Natural killer cell (primary cell): ENCODE results near the gene MT1E. TPM values are rescaled to one million over a fixed set of nuclear protein-coding genes. Genes with fewer than 3 reads are reported as not detected.
A peak's percentile ranks its signal among the peaks of the same experiment; 100 is the strongest.

ENCODE experiments used
- ATAC-seq, 3 donors: fragments of 150-1000 bp in 2 of 3; fragments of 200-7000 bp in 1 of 3; cut with Tn5 transposase; 1 replicate in 1 of 3; 2 replicates in 2 of 3; pipeline ENCODE4 v1.10.0; 2021; ENCODE audit warnings: mild to moderate bottlenecking in 2 of 3, moderate library complexity in 2 of 3
- DNase-seq, 2 donors: peaks; one replicate each; pipeline versions ENCODE4 v3.0.0 to v3.0.0-alpha.2; 2013 to 2021; ENCODE audit warnings: mixed read lengths in 1 of 2
- H3K27ac ChIP-seq: one replicate; pipeline ENCODE4 v1.5.1; 2013; ENCODE audit warnings: mild to moderate bottlenecking, low read length
- H3K27me3 ChIP-seq: one replicate; pipeline ENCODE4 v1.6.1; 2013; ENCODE audit warnings: low read length; ENCODE audit not compliant: control insufficient read depth, insufficient read depth
- H3K36me3 ChIP-seq: one replicate; pipeline ENCODE4 v1.6.1; 2013; ENCODE audit warnings: low read length; ENCODE audit not compliant: control insufficient read depth, insufficient read depth
- H3K4me1 ChIP-seq: one replicate; pipeline ENCODE4 v1.6.1; 2013; ENCODE audit warnings: low read length; ENCODE audit not compliant: control insufficient read depth, insufficient read depth
- H3K4me3 ChIP-seq: one replicate; pipeline ENCODE4 v1.5.1; 2013; ENCODE audit warnings: low read length
- H3K9me3 ChIP-seq: one replicate; pipeline ENCODE4 v1.6.1; 2013; ENCODE audit warnings: low read length; ENCODE audit not compliant: control insufficient read depth, insufficient read depth
- H3K27ac Mint-ChIP-seq, 2 donors: one replicate each; pipeline ENCODE4 v1.8.0; 2022; ENCODE audit warnings: mild to moderate bottlenecking in 2 of 2, mixed read lengths in 2 of 2, moderate library complexity in 1 of 2
- H3K27me3 Mint-ChIP-seq, 2 donors: one replicate each; pipeline ENCODE4 v1.8.0; 2022; ENCODE audit warnings: low read depth in 2 of 2, mixed read lengths in 2 of 2
- H3K36me3 Mint-ChIP-seq: one replicate; pipeline ENCODE4 v1.8.0; 2022; ENCODE audit warnings: mixed read lengths
- H3K4me1 Mint-ChIP-seq, 2 donors: one replicate each; pipeline ENCODE4 v1.8.0; 2022; ENCODE audit warnings: mixed read lengths in 2 of 2
- H3K4me3 Mint-ChIP-seq: one replicate; pipeline ENCODE4 v1.8.0; 2022; ENCODE audit warnings: mild to moderate bottlenecking, moderate library complexity, mixed read lengths
- H3K9me3 Mint-ChIP-seq, 2 donors: one replicate each; pipeline ENCODE4 v1.8.0; 2022; ENCODE audit warnings: mixed read lengths in 2 of 2
- CTCF ChIP-seq: fragments of 200-600 bp; IDR thresholded peaks from one replicate; pipeline ENCODE4 v1.8.0; 2022; ENCODE audit warnings: antibody characterized with exemption
- WGBS: methylation state at CpG from one replicate; pipeline ENCODE4 v1.1.7; 2013; ENCODE audit warnings: missing lambda C conversion rate; ENCODE audit not compliant: insufficient coverage; 5-methylcytosine and 5-hydroxymethylcytosine counted together
- intact Hi-C: fragments of 100-400 bp; cut with micrococcal nuclease; formaldehyde crosslinking; loops from one replicate; pipeline ENCODE4 v1.14.2; 2022
- total RNA-seq, 4 donors: library from RNA; stranded (reverse); fragments of 120-200 nt in 1 of 4; gene quantifications; one replicate each; pipeline versions ENCODE4 v1.2.3 to v1.2.4, GENCODE V29; 2013 to 2022

Gene MT1E
- total RNA-seq, 3 donors from 2014 or later (not counting 1 experiment from before 2014, with no cell fraction given) = 0.40 to 3.2 TPM; not detected in 1

GRCh38 chr16:56653218-56653617, 27.6 kb downstream of the MT1E start:
- Histone ChIP-seq H3K27me3 (no peaks in the 10 kb centered on the region), H3K36me3 (no peaks in the 10 kb centered on the region), H3K4me1 (peaks cover 12% of the 10 kb centered on the region), H3K27ac (no peak overlapping the region), H3K9me3 (no peaks in the 10 kb centered on the region), H3K4me3 (no peak overlapping the region)
- DNase-seq (no peak), ATAC-seq (no peak)
- peaks cover 17 to 21% of the 10 kb centered on the region in 2 donors for H3K27me3 Mint-ChIP-seq
- no peaks in the 10 kb centered on the region for H3K36me3 Mint-ChIP-seq
- no peak for TF ChIP-seq CTCF
- no peak overlapping the region for H3K4me3 Mint-ChIP-seq
- intact Hi-C loops = no loop called here
- 81% methylated on average over 7 of the region's 7 CpGs for WGBS
- no peak overlapping the region for H3K27ac Mint-ChIP-seq
- H3K4me1 Mint-ChIP-seq = peaks cover 5 to 10% of the 10 kb centered on the region in 2 donors
- no peaks in the 10 kb centered on the region for H3K9me3 Mint-ChIP-seq

- H3K27me3 Mint-ChIP-seq = peaks cover 19 to 27% of the 10 kb centered on the region in 2 donors
- H3K4me3 Mint-ChIP-seq = peak within 1 kb of the TSS; percentile 96
- peaks cover 2% of the 10 kb centered on the region for H3K27me3 ChIP-seq
- no peaks in the 10 kb centered on the region for H3K9me3 Mint-ChIP-seq
- H3K4me1 ChIP-seq = peaks cover 23% of the 10 kb centered on the region
- ATAC-seq (peak; percentile 78 to 84 (median 81)), DNase-seq (peak; percentile 36 to 75)
- no peaks in the 10 kb centered on the region for H3K9me3 ChIP-seq
- TF ChIP-seq CTCF = no peak
- H3K36me3 Mint-ChIP-seq = no peaks in the 10 kb centered on the region
- intact Hi-C loops = no loop called here
- H3K36me3 ChIP-seq = no peaks in the 10 kb centered on the region
- peaks cover 6 to 17% of the 10 kb centered on the region in 2 donors for H3K4me1 Mint-ChIP-seq
- peak within 1 kb of the TSS; percentile 57 for H3K27ac ChIP-seq
- H3K4me3 ChIP-seq = peak within 1 kb of the TSS; percentile 83
- peak within 1 kb of the TSS; percentile 45 to 81 for H3K27ac Mint-ChIP-seq
- 1% methylated on average over 46 of the region's 46 CpGs for WGBS
These were observed 32.2 kb downstream of the MT1E start, which contains the start of gene MT1F for GRCh38 chr16:56657555-56658326. MT1F (plus strand) TSS chr16:56657959; CDS start chr16:56658059, 100 bp downstream.

- H3K4me3 ChIP-seq = peak overlapping the region; percentile 83
- WGBS = 46% methylated on average over 10 of the region's 10 CpGs
- Mint-ChIP-seq H3K27ac (peak overlapping the region; percentile 45 to 81), H3K36me3 (peaks cover 2% of the 10 kb centered on the region), H3K4me1 (peaks cover 10 to 23% of the 10 kb centered on the region in 2 donors), H3K27me3 (peaks cover 23 to 29% of the 10 kb centered on the region in 2 donors), H3K9me3 (no peaks in the 10 kb centered on the region), H3K4me3 (peak overlapping the region; percentile 96)
- H3K9me3 ChIP-seq = no peaks in the 10 kb centered on the region
- peaks cover 26% of the 10 kb centered on the region for H3K4me1 ChIP-seq
- intact Hi-C loops = no loop called here
- TF ChIP-seq CTCF = no peak
- H3K27me3 ChIP-seq = peaks cover 7% of the 10 kb centered on the region
- no peaks in the 10 kb centered on the region for H3K36me3 ChIP-seq
- no peak for DNase-seq
- ATAC-seq = no peak
- H3K27ac ChIP-seq = no peak overlapping the region
These were observed 32.8 kb downstream of the MT1E start for GRCh38 chr16:56658327-56658875.
